HG02973 (cell line): ENCODE measurements around the gene FNDC3A.
"Not testable (repeated sequence)": the region's sequence is repeated elsewhere in the genome, so short reads cannot be mapped to it uniquely, and the experiment has no call there.

ENCODE experiments used
- ATAC-seq: cut with Tn5 transposase; IDR thresholded peaks from one replicate; pipeline ENCODE4 v1.9.1; 2021; ENCODE audit warnings: moderate library complexity; ENCODE audit not compliant: unreplicated experiment

Gene FNDC3A

DNA sequence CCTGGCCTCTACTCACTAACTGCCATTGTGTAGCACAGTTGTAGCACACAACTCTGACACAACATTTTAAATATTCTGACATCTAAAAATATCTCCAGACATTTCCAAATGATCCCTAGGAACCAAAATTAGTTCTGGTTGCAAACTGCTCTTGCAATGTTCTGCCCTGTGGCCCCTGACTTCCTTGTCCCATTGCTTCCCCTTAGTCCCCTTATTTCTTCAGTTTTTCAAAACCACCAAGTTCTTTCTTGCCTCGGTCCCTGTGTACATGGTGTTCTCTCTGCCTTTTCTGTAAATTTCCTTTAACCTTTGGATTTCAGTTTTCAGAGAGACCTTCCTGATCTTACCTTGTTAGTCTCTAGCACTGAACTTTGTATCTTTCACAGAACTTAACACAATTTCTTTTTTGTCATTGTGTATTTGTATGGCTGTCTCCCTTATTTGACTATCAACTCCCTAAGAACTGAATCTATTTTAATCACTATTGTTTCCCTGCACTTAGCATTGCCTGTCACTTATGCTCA lies 156.8 kb downstream of the FNDC3A start:
- no peak for ATAC-seq

DNA sequence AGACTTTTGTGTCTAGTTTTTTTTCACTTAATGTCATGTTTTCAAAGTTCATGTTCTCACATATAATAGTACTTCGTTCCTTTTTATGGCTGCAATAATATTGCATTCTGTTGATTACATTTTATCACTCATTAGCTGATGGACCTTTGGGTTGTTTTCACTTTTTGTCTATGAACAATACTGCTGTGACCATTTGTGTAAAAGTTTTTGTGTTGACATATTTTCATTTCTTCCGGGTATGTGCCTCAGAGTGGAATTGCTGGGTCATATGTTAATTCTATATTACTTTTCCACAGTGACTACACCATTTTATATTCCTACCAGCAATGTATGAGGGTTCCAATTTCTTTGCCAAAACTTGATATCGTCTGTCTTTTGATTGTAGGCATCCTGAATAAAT lies 158.6 kb downstream of the FNDC3A start:
- no peak for ATAC-seq

DNA sequence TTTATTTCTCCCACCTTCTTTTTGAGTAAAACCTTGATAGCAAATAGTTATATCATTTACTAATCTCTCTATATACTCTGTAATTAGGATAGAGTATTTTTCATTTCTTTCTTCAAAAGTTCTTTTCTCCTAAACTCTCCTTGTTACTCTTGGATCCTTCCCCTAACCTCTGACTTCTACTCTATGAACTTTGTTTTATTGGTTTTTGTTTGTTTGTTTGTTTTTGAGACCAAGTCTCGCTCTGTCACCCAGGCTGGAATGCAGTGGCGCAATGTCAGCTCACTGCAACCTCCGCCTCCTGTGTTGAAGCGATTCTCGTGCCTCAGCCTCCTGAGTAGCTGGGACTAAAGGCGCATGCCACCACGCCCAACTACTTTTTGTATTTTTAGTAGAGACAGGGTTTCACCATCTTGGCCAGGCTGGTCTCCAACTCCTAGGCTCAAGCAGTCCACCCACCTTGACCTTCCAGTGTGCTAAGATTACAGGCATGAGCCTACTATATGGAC lies 161.5 kb downstream of the FNDC3A start:
- not testable (repeated sequence) for ATAC-seq

DNA sequence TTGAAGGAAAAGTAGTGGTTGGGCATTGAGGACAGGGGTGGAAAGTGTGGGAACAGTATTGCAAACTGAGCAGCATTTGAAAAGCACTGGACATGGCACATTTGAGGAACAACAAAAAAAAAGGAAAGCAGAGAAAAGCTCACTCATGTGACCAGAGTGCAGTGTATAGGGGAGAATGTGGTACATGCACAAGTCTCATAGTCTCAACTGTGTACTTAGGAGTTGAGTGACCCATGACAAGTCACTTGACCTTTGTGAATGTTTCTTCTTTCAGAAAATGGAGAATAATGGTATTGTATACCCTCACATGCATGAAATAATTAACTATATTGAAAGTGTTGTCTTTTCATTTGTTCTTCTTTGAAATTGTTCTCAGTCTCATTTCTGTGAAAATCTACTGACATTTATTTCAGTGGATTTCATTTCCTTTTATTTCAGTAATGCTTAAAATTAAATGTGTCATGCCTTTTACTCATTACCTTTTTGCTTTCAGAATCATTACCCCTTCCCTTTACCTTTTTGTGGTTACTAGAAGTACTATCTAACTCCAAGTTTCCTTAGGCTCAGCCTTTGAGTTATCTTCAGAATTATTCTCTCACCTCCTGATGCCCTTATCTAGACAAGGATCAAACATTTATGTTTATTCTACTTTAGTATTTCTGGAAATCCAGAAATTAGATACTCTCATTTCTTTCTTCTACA lies 165.3 kb downstream of the FNDC3A start:
- no peak for ATAC-seq

DNA sequence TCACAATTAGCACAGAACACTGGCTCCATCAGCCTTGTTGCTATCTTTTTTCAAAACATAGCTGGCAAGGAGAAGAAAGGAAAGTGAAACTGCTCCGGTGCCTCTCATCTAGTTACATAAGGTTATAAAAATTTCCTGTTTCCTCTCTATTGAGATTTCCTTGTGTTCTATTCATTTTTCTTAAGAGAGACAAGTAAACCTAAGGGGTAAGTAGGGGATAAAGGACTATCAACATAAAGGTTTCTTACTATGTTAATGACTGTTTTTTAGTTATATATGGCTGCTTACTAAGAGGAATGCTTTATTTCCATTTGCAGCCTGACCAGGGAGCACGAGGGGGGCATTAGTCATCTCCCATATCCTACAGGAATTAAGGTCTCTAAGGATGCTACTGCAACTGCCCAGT lies 171.2 kb downstream of the FNDC3A start:
- ATAC-seq, result no peak

DNA sequence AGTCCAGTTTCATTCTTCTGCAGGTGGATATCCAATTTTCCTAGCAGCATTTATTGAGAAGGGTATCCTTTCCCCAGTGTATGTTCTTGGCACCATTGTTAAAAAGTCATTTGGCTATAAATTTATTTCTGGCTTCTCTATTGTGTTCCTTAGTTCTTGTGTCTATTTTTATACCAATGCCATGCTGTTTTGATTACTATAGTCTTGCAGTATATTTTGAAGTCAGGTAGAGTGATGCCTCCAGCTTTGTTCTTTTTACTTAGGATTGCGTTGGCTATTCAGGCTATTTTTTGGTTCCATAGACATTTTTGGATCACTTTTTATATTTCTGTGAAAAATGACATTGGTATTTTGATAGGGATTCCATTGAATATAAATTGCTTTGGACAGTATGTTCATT lies 172.7 kb downstream of the FNDC3A start:
- ATAC-seq, result no peak

DNA sequence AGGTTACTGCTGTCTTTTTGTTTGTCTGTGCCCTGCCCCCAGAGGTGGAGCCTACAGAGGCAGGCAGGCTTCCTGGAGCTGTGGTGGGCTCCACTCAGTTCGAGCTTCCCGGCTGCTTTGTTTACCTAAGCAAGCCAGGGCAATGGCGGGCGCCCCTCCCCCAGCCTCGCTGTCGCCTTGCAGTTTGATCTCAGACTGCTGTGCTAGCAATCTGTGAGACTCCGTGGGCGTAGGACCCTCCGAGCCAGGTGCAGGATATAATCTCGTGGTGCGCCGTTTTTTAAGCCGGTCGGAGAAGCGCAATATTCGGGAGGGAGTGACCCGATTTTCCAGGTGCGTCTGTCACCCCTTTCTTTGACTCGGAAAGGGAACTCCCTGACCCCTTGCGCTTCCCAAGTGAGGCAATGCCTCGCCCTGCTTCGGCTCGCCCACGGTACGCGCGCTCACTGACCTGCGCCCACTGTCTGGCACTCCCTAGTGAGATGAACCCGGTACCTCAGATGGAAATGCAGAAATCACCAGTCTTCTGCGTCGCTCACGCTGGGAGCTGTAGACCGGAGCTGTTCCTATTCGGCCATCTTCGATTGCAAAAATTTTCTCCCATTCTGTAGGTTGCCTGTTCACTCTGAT lies 182.4 kb downstream of the FNDC3A start:
- ATAC-seq, result not testable (repeated sequence)

DNA sequence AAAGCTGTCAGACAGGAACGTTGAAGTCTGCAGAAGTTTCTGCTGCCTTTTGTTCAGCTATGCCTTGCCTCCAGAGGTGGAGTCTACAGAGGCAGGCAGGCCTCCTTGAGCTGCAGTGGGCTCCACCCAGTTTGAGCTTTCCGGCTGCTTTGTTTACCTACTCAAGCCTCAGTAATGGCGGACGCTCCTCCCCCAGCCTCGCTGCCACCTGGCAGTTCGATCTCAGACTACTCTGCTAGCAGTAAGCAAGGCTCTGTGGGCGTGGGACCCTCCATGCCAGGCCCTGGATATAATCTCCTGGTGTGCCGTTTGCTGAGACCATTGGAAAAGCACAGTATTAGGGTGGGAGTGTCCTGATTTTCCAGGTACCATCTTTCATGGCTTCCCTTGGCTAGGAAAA lies 187.4 kb downstream of the FNDC3A start:
- ATAC-seq, result not testable (repeated sequence)

DNA sequence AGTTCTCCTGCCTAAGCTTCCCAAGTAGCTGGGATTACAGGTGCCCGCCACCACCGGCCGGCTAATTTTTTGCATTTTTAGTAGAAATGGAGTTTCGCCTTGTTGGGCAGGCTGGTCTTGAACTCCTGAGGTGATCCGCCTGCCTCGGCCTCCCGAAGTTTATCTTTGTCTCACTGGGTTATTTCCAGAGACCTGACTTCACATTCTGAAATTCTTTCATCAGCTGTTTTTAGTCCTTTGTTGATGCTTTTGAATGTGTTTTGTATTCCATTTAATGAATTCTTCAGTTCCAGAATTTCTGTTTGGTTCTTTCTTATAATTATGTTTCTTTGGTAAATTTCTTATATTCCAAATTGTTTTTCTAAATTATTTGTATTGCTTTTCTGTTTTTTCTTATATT lies 189.0 kb downstream of the FNDC3A start:
- ATAC-seq, result no peak

DNA sequence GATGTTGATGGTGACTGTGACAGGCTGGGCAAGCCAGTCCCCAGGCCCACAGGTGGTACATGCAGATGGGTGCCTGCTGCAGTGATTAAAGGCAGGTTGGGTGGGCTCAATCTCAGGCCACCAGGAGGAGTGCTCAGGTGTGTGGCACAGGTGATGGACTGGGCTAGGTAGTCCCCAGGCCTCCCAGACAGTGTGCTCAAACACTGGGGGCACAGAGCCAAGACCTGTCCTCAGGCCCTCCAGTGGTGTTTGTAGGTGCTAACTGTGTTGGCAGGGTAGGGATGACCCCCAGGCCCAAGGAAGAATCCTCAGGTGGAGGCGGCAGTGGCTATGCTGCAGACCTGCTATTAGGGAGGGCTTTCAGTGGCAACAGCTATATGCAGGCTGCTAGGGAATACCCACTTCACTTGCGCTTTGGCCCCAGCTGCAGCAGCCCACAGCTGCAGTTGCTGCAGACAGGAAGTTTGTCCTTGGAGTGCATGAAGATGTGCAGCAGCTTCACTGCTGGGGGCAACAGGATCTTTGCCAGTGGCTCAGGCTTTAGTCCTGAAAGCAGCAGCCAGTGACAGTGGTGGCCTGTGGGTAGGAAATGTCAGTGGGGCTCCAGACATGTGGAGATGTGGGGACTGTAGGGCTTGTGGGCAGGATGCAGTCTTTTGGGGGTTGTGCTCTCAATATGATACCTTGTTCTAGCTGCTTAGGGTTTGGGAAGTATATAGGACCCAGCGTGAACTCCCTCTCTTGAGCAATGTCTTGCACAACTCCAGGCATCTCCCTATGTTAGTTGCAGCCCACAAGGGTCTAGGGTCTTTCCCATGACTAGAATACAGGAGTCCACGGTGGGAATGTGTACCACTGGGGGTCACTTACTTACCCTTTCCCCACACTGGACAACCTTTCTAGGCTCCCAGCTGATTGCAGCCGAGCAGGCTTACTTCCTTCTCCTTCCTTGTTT lies 190.4 kb downstream of the FNDC3A start:
- ATAC-seq, result no peak

DNA sequence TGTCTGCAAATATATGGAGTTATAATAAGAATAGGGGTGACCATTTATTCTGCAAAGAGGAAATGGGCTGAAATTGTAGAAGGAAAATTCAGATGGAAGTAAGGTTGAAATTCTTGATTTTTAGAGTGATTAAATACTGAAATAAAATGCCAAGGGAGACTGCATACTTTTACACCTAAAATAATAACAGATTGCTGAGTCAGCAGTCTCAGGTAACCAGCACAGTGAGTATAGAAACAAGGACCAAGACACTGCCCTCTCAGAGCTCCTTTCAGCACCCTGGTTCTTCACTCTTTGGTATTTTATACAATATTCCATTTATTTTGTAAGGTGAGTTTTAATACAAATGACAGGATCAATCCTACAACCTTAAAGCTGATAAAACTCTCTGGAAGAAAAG lies 195.6 kb downstream of the FNDC3A start:
- no peak for ATAC-seq

DNA sequence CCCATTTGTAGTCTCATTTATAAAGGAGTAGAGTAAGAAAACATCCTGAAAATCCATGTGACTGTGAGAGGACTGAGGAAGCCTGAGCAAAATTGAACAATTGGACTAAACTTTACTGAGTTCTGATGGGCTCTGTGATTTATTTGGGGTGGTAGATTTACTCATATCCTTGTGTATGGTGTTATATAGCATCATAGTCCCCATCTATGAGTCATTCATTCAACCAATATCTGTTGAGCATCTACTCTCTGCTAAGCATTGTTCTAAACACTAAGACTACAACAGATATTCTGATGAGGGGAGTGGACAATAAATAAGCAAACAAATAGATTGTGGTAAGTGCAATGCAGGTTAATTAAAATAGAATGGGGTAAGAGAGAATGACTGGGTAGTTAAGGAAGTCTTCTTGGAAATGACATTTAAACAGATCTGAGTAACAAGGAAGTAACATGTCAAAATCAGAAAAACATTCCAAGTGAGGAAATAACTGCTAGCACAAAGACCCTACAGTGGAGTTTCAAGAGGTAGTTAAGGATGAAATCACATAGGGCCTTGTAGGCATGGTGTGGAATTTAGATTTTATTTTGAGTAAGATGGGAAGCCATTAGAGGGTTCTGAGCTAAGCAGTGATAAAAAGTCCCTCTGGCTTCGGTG lies 208.1 kb downstream of the FNDC3A start:
- no peak for ATAC-seq

DNA sequence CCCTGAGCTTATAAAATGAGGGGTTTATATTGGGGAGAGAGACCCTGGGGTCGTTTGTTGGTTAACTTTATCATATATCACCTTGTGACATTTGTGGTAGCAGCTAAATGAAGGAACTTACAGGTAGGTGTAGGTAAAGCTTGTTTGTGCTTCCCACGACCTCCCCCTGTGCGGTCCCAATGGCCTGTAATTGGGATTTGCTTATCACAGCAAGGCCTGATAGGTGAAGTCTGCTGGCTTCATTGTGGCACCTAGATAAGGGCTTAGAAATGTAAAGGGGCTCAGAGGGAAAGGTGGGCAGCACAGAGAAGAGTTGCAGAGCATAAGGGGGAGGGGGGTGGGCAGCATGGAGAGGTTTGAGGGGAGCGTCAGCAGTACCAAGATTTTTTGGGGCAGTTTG lies 208.9 kb downstream of the FNDC3A start:
- ATAC-seq, result no peak

DNA sequence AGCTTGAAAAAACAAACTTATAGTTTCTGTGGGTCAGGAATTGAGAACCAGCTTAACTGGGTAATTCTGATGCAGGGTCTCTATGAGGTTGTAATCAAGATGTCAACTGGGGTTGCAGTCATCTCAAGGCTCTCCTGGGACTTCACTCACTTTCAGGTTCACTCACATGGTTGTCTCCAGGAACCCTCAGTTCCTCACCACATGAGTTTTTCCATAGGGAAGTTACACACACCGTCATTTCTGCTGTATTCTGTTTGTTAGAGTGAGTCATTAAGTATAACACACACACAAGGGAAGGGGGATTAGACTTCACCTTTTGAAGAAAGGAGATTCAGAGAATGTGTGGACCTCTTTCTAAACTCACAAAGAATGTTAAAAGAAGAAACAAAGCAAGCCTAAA lies 209.6 kb downstream of the FNDC3A start:
- ATAC-seq, result no peak

DNA sequence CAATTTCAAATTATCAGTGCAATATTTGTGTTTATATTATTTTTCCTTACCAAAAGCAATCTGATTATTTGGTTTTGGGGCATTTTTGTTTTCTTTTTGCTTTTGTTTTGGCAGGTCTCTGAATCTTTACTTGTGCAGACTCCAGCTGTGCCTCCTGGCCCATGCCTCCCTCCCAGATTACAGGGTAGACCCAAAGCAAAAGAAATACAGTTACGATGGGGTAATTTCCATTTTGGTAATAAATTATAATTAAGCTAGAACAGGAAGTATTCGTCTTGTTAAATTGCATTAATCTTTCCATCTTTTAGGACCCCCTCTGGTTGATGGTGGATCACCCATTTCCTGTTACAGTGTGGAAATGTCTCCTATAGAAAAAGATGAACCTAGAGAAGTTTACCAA lies 215.2 kb downstream of the FNDC3A start:
- no peak for ATAC-seq

DNA sequence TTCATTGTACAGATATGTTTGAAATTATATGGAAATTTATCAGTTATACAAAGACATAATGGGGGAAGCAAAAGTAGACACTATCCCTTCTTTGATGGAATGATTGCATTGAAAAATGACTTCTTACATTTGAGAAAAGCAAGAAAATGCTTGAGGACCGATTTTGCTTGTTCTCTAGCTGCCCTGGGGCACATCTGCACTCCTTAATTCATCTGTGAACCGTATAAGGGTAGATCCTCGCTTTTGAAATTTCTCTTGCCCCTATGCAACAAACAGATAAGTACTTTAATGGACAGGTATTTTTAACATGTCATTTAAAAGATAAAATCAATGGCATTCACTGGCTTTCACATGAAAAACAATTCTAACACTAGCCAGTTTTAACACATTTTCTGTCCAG lies 230.9 kb downstream of the FNDC3A start:
- no peak for ATAC-seq

DNA sequence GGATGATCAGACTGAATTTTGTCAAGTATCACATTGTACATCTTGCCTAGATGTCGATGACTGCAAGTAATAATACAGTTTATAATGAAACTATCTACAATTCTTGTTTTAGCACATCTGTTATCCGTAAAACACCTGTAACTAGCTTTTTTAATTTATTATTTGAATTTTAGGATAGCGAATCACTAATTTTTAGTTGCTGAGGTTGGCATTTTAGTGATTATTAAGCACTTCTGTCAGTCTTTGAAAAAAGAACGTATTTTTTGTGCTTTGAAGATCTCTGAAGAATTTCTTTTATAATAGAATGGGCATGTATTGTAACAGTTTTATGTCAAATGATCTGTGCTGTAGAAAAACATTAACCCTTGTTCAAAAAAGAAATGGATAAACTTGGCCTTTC lies 232.9 kb downstream of the FNDC3A start:
- no peak for ATAC-seq

DNA sequence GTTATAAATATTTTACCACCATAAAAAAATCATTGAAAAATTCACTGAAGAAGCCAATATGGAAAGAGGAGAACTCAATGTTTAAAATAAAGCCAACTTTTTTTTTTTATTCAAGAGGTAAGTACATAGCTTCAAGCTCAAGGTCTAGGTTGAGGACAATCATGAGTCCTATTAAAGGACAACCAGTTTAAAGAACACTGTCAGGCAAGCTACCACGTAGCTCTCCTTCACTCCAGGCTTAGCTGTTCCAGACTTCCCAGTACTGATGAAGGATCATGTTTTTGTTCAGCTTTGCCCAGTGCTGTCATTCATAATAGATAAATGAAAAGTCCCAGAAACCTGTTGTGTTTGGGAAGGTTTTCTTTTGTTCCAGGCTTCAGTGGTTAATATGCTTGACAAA lies 234.4 kb downstream of the FNDC3A start:
- ATAC-seq, result no peak

DNA sequence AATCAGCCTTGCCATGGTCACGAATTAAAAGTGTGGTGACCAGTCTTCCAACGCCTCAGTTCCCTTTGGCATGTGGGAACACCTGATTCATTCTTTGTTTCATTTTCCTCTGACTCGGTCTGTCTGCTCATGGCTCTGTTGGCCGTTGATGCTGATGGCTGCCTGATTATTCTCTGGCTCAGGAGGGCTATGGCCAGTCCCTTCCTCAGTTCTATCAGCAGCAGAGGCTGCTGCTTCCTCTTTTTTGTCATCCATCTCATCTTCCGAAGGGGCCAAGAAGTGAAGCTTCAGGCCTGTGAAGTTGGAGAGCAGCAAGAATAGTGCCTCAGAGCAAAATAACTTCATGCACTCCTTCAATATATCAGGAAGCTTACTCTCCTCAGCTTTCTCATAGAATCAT lies 235.0 kb downstream of the FNDC3A start:
- ATAC-seq, result no peak

DNA sequence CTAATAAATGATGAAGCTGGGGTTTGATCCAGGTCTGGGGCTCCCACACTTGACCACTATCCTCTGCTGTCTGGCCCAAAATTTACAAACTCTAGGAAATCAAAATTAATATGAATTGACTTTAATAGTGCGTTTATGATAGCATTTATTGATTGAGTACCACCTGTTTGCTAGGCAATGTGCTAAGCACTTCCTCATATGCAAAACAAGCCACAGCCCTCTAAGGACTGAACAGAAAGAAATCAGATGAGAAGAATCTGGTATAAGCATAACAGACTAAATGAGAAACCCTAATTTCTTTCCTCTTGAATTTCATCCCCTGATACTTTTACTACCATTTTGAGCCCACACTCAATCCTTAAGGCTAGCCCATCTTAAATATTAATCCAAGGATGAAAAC lies 237.8 kb downstream of the FNDC3A start:
- ATAC-seq, result no peak
